Prostate gland (tissue), 2 donors: ENCODE measurements around the gene ISX. TPM values are rescaled to one million over a fixed set of nuclear protein-coding genes. Genes with fewer than 3 reads are reported as not detected.

Experiments
- DNase-seq: peaks from one replicate; pipeline ENCODE4 v3.0.0-alpha.2; 2019; ENCODE audit warnings: low spot score
- H3K27ac ChIP-seq, 2 donors: fragments of 200-600 bp; sonication (generic); 2 replicates each; pipeline ENCODE4 v1.5.1; 2017 to 2019
- H3K27me3 ChIP-seq: fragments of 200-600 bp; sonication (generic); replicated peaks from 2 replicates; pipeline ENCODE4 v1.5.1; 2019; ENCODE audit not compliant: insufficient read depth
- H3K36me3 ChIP-seq, 2 donors: fragments of 200-600 bp; sonication (generic); 1 replicate in 1 of 2; 2 replicates in 1 of 2; pipeline versions ENCODE4 v1.5.1 to v1.8.1; 2017 to 2019
- H3K4me1 ChIP-seq: fragments of 200-600 bp; sonication (generic); replicated peaks from 2 replicates; pipeline ENCODE4 v1.5.1; 2019
- H3K4me3 ChIP-seq, 2 donors: fragments of 200-600 bp; sonication (generic); 2 replicates each; pipeline ENCODE4 v1.5.1; 2017 to 2019
- H3K9me3 ChIP-seq: fragments of 200-600 bp; sonication (generic); 2 replicates; pipeline ENCODE4 v1.5.1; 2017
- POLR2A ChIP-seq: fragments of 450-650 bp; IDR thresholded peaks from one replicate; pipeline ENCODE4 v1.6.1; 2016; ENCODE audit warnings: antibody characterized with exemption, mild to moderate bottlenecking
- POLR2AphosphoS5 ChIP-seq: sonication (generic); formaldehyde crosslinking; IDR thresholded peaks from one replicate; pipeline ENCODE4 v1.6.1; 2017; ENCODE audit warnings: antibody characterized with exemption
- WGBS: methylation state at CpG from one replicate; pipeline ENCODE4 v1.1.5; 2018; 5-methylcytosine and 5-hydroxymethylcytosine counted together
- intact Hi-C: fragments of 100-400 bp; cut with DNase I; formaldehyde crosslinking; loops from one replicate; pipeline ENCODE4 v1.14.2; 2022
- total RNA-seq, 2 donors: library from RNA; depleted of rRNA; stranded (reverse); fragments of >200 nt; gene quantifications; one replicate each; pipeline ENCODE4 v1.1.0, GENCODE V29; 2016
- TF ChIP-seq, protein P1 (sequence below), 4 experiments: fragments of 200-600 bp in 2 of 4; fragments of 450-650 bp in 2 of 4; sonication (generic) in 2 of 4; IDR thresholded peaks; 1 replicate in 3 of 4; 2 replicates in 1 of 4; pipeline ENCODE4 v1.5.1; 2016 to 2019; ENCODE audit warnings: antibody characterized with exemption in 4 of 4, mild to moderate bottlenecking in 2 of 4, moderate library complexity in 2 of 4

The ISX gene
- total RNA-seq, 2 donors from 2014 or later, result 0.14 to 1.9 TPM

DNA sequence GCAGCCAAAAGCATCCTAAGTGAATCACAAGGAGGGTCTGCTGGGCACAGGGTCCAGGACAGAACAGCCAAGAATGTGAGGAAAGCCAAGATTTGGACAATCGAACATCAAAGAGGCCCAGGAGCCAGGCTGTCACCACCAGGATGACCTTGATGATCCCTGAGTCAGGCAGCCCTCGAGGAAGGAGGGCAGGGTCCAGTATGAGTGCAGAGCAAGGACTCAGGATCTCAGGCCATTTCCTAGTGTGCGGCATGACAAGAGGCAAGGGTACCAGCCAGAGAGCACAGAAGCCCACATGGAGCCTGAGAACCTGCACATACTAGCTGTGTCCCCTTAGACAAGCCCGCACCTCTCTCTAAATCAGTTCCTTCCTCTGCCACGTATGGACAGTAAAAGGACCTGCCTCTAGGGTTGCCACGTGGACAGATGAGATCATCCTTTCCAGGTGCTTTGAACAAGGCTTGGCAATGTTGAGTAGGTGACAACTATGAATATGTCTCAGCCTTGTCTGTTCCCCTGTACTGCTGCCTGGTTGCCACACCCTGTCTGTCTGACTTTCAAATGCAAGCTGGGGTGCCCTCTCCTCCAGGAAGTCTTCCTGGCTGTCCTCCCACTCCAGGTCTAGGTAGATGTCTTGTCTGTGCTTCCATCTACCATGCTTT lies 32.2 kb upstream of the ISX start:
- no peak for DNase-seq
- Histone ChIP-seq H3K27me3 (no peaks in the 10 kb centered on the region), H3K4me1 (no peaks in the 10 kb centered on the region), H3K9me3 (no peaks in the 10 kb centered on the region), H3K4me3 (no peak overlapping the region), H3K36me3 (no peaks in the 10 kb centered on the region), H3K27ac (no peak overlapping the region)
- TF ChIP-seq POLR2A (no peak), POLR2AphosphoS5 (no peak)
- TF ChIP-seq, protein P1, sequence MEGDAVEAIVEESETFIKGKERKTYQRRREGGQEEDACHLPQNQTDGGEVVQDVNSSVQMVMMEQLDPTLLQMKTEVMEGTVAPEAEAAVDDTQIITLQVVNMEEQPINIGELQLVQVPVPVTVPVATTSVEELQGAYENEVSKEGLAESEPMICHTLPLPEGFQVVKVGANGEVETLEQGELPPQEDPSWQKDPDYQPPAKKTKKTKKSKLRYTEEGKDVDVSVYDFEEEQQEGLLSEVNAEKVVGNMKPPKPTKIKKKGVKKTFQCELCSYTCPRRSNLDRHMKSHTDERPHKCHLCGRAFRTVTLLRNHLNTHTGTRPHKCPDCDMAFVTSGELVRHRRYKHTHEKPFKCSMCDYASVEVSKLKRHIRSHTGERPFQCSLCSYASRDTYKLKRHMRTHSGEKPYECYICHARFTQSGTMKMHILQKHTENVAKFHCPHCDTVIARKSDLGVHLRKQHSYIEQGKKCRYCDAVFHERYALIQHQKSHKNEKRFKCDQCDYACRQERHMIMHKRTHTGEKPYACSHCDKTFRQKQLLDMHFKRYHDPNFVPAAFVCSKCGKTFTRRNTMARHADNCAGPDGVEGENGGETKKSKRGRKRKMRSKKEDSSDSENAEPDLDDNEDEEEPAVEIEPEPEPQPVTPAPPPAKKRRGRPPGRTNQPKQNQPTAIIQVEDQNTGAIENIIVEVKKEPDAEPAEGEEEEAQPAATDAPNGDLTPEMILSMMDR (IDR thresholded peaks at IDR 0.05), result no peak
- WGBS, result 63% methylated on average over 6 of the region's 6 CpGs
- intact Hi-C loops, result no loop called here

DNA sequence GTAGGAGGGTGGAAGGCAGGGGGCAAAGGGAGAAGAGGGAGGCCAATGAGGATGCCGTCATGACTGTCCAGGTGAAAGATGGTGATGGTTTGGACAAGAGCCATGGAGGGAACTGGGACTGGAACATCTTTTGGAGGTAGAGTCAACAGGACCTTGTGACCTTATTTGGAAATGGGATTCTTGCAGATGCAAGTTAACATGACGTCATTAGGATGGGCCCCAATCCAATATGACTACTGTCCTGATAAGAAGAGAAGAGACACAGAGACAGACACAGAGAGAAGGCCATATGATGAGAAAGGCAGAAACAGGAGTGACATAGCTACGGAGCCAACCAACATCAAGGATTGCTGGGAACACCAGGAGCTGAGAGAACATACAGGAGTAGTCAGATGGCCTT lies 31.0 kb upstream of the ISX start:
- WGBS, result 54% methylated on average over 3 of the region's 3 CpGs
- intact Hi-C loops, result no loop called here
- no peaks in the 10 kb centered on the region for H3K9me3 ChIP-seq
- no peaks in the 10 kb centered on the region for H3K36me3 ChIP-seq
- H3K27me3 ChIP-seq, result no peaks in the 10 kb centered on the region
- no peak for DNase-seq
- no peaks in the 10 kb centered on the region for H3K4me1 ChIP-seq
- no peak overlapping the region for H3K27ac ChIP-seq
- TF ChIP-seq, protein P1 (IDR thresholded peaks at IDR 0.05), result no peak
- no peak for TF ChIP-seq POLR2A
- TF ChIP-seq POLR2AphosphoS5, result no peak
- H3K4me3 ChIP-seq, result no peak overlapping the region

DNA sequence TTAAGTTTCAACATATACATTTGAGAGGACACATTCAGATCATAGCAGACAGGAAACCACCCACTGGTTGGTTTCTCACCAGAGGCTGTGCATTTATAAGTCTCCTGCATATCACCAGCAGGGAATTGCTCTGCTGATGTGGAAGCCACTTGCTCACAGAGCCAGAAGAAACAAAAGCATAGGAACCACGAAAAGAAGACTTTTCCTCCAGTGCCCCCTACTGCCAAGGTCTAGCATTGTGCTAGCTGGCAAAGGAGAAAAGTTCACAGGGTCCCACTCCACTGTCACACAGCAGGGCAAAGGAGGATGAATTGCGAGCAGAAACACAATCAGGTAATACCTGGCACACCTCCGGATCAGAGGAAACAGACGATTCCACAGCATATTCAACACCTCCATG lies 28.9 kb upstream of the ISX start:
- Histone ChIP-seq H3K27ac (no peak overlapping the region), H3K36me3 (no peaks in the 10 kb centered on the region), H3K4me3 (no peak overlapping the region), H3K9me3 (no peaks in the 10 kb centered on the region), H3K27me3 (no peaks in the 10 kb centered on the region), H3K4me1 (no peaks in the 10 kb centered on the region)
- 66% methylated on average over 4 of the region's 4 CpGs for WGBS
- no peak for DNase-seq
- no peak for TF ChIP-seq POLR2A
- intact Hi-C loops, result no loop called here

DNA sequence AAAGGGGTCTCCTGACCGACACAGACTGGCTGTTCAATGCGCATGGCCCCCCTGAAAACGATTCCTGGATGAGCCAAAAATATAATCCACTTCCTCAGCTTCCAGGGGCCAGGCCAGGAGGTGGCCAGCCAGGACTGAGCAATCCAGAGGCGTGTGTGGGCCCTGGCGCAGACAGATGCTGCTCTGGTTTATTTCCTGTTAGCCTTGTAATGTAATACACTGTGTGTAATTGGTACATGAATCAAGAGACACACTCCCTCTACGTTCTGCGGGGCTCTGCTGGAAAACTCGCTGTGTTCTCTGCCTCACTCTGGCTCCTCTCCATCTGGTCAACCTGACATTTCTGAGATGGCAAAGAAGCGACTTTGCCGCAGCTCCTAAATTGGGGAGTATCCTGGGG lies 26.3 kb upstream of the ISX start:
- intact Hi-C loops, result no loop called here
- no peak overlapping the region for H3K4me3 ChIP-seq
- no peaks in the 10 kb centered on the region for H3K4me1 ChIP-seq
- TF ChIP-seq POLR2AphosphoS5, result no peak
- TF ChIP-seq, protein P1 (IDR thresholded peaks at IDR 0.05), result peak in 1 of 4 experiments; percentile 54
- no peaks in the 10 kb centered on the region for H3K36me3 ChIP-seq
- WGBS, result 34% methylated on average over 10 of the region's 10 CpGs
- H3K27me3 ChIP-seq, result no peaks in the 10 kb centered on the region
- no peak for DNase-seq
- H3K9me3 ChIP-seq, result no peaks in the 10 kb centered on the region
- no peak overlapping the region for H3K27ac ChIP-seq

DNA sequence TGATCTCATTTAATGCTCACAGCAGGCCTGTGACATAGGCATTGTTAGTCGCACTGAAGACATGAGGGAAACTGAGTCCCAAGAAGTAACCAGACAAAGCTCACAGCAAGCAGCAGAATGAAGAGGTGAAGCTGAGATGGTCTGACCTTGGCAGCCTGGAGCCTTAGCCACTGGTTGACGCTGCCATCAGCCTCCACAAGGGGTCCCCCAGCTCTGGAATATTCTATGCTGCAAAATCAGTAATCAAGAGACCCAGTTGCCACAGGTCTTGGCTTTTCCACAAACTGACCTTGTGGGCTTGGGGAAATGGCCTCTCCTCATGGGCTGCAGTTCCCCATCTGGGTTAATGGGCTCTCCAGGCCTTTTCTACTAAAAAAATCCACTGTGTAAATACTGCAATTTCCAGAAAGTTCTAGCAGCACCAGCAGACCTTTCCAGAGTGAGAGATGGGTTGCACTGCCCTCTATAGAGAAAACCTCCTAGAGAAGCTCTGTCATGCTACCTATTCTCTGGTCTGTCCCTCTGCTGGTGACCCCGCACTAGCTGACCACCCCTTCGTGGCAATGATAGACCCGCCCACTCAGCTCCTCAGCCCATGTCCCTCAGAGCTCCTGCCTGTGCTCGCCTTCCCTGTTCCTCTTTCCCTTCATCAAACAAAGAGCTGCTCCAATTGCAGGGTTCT lies 22.6 kb upstream of the ISX start:
- no peak for DNase-seq
- no peak for TF ChIP-seq POLR2AphosphoS5
- TF ChIP-seq, protein P1 (IDR thresholded peaks at IDR 0.05), result peak in 1 of 4 experiments; percentile 48
- 83% methylated on average over 6 of the region's 6 CpGs for WGBS
- H3K27ac ChIP-seq, result no peak overlapping the region
- H3K36me3 ChIP-seq, result no peaks in the 10 kb centered on the region
- no peaks in the 10 kb centered on the region for H3K9me3 ChIP-seq
- no peak overlapping the region for H3K4me3 ChIP-seq
- intact Hi-C loops, result no loop called here
- H3K4me1 ChIP-seq, result no peaks in the 10 kb centered on the region
- no peaks in the 10 kb centered on the region for H3K27me3 ChIP-seq
